ENCODE results near the gene YAE1. TPM values are rescaled to one million over a fixed set of nuclear protein-coding genes. Genes with fewer than 3 reads are reported as not detected.

YAE1 gene
- total RNA-seq, 1 experiment from 2014 or later: 21.9 TPM

DNA sequence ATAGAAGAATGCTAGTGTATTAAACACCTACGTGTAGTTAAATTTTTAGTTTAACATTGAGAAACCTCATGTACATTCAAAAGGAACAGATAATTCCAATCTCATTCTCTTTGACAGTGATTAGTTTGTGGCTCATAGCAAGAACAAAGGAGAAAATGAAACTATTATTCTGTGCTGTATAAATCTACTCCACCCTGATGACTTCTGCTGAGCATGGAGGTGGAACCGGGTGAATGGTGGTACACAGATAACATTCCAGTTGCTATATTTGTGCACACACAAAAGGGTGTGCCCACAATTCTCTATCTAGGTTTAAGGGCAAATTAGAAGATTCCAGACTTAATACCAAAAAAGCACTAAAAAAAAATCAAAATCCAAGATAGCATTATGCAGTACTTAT lies 40.1 kb downstream of the YAE1 start:
- DNase-seq (ENCODE audit: low spot score): no peak
- H3K4me1 Mint-ChIP-seq: peaks cover 17% of the 10 kb centered on the region
- H3K36me3 Mint-ChIP-seq: no peaks in the 10 kb centered on the region
- H3K27ac Mint-ChIP-seq: no peak overlapping the region
- H3K4me3 Mint-ChIP-seq: no peak overlapping the region
- H3K9me3 Mint-ChIP-seq: peaks cover 14% of the 10 kb centered on the region
- ATAC-seq: no peak
- ChIA-PET CTCF (no interaction called here), POLR2A (interaction anchor here (0.7 kb wide), 1 partner anchor 129 kb away, joined by 3 read pairs; no protein-coding TSS in a partner anchor)
- H3K27me3 Mint-ChIP-seq (ENCODE audit: low read depth): peaks cover 30% of the 10 kb centered on the region
- TF ChIP-seq, protein P1, sequence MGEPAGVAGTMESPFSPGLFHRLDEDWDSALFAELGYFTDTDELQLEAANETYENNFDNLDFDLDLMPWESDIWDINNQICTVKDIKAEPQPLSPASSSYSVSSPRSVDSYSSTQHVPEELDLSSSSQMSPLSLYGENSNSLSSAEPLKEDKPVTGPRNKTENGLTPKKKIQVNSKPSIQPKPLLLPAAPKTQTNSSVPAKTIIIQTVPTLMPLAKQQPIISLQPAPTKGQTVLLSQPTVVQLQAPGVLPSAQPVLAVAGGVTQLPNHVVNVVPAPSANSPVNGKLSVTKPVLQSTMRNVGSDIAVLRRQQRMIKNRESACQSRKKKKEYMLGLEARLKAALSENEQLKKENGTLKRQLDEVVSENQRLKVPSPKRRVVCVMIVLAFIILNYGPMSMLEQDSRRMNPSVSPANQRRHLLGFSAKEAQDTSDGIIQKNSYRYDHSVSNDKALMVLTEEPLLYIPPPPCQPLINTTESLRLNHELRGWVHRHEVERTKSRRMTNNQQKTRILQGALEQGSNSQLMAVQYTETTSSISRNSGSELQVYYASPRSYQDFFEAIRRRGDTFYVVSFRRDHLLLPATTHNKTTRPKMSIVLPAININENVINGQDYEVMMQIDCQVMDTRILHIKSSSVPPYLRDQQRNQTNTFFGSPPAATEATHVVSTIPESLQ (CRISPR knock-in tag; IDR thresholded peaks at IDR 0.05): no peak
- TF ChIP-seq SP1 (CRISPR knock-in tag; conservative IDR thresholded peaks at IDR 0.05): no peak
- TF ChIP-seq, protein P2, sequence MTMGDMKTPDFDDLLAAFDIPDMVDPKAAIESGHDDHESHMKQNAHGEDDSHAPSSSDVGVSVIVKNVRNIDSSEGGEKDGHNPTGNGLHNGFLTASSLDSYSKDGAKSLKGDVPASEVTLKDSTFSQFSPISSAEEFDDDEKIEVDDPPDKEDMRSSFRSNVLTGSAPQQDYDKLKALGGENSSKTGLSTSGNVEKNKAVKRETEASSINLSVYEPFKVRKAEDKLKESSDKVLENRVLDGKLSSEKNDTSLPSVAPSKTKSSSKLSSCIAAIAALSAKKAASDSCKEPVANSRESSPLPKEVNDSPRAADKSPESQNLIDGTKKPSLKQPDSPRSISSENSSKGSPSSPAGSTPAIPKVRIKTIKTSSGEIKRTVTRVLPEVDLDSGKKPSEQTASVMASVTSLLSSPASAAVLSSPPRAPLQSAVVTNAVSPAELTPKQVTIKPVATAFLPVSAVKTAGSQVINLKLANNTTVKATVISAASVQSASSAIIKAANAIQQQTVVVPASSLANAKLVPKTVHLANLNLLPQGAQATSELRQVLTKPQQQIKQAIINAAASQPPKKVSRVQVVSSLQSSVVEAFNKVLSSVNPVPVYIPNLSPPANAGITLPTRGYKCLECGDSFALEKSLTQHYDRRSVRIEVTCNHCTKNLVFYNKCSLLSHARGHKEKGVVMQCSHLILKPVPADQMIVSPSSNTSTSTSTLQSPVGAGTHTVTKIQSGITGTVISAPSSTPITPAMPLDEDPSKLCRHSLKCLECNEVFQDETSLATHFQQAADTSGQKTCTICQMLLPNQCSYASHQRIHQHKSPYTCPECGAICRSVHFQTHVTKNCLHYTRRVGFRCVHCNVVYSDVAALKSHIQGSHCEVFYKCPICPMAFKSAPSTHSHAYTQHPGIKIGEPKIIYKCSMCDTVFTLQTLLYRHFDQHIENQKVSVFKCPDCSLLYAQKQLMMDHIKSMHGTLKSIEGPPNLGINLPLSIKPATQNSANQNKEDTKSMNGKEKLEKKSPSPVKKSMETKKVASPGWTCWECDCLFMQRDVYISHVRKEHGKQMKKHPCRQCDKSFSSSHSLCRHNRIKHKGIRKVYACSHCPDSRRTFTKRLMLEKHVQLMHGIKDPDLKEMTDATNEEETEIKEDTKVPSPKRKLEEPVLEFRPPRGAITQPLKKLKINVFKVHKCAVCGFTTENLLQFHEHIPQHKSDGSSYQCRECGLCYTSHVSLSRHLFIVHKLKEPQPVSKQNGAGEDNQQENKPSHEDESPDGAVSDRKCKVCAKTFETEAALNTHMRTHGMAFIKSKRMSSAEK (CRISPR knock-in tag; IDR thresholded peaks at IDR 0.05; ENCODE audit: borderline replicate concordance): no peak
- TF ChIP-seq SMAD4 (CRISPR knock-in tag; IDR thresholded peaks at IDR 0.05): no peak
- TF ChIP-seq, protein P3, sequence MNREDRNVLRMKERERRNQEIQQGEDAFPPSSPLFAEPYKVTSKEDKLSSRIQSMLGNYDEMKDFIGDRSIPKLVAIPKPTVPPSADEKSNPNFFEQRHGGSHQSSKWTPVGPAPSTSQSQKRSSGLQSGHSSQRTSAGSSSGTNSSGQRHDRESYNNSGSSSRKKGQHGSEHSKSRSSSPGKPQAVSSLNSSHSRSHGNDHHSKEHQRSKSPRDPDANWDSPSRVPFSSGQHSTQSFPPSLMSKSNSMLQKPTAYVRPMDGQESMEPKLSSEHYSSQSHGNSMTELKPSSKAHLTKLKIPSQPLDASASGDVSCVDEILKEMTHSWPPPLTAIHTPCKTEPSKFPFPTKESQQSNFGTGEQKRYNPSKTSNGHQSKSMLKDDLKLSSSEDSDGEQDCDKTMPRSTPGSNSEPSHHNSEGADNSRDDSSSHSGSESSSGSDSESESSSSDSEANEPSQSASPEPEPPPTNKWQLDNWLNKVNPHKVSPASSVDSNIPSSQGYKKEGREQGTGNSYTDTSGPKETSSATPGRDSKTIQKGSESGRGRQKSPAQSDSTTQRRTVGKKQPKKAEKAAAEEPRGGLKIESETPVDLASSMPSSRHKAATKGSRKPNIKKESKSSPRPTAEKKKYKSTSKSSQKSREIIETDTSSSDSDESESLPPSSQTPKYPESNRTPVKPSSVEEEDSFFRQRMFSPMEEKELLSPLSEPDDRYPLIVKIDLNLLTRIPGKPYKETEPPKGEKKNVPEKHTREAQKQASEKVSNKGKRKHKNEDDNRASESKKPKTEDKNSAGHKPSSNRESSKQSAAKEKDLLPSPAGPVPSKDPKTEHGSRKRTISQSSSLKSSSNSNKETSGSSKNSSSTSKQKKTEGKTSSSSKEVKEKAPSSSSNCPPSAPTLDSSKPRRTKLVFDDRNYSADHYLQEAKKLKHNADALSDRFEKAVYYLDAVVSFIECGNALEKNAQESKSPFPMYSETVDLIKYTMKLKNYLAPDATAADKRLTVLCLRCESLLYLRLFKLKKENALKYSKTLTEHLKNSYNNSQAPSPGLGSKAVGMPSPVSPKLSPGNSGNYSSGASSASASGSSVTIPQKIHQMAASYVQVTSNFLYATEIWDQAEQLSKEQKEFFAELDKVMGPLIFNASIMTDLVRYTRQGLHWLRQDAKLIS (CRISPR knock-in tag; IDR thresholded peaks at IDR 0.05; ENCODE audit: borderline replicate concordance): no peak
- TF ChIP-seq, protein P4, sequence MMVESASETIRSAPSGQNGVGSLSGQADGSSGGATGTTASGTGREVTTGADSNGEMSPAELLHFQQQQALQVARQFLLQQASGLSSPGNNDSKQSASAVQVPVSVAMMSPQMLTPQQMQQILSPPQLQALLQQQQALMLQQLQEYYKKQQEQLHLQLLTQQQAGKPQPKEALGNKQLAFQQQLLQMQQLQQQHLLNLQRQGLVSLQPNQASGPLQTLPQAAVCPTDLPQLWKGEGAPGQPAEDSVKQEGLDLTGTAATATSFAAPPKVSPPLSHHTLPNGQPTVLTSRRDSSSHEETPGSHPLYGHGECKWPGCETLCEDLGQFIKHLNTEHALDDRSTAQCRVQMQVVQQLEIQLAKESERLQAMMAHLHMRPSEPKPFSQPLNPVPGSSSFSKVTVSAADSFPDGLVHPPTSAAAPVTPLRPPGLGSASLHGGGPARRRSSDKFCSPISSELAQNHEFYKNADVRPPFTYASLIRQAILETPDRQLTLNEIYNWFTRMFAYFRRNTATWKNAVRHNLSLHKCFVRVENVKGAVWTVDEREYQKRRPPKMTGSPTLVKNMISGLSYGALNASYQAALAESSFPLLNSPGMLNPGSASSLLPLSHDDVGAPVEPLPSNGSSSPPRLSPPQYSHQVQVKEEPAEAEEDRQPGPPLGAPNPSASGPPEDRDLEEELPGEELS (CRISPR knock-in tag; IDR thresholded peaks at IDR 0.05): no peak
- no peak for TF ChIP-seq ZNF219 (CRISPR knock-in tag; IDR thresholded peaks at IDR 0.05; ENCODE audit: borderline replicate concordance)
- no peak for TF ChIP-seq RORB (CRISPR knock-in tag; IDR thresholded peaks at IDR 0.05)
- no peak for TF ChIP-seq NFATC4 (CRISPR knock-in tag; IDR thresholded peaks at IDR 0.05)
- no peak for TF ChIP-seq ELF4 (CRISPR knock-in tag; IDR thresholded peaks at IDR 0.05; ENCODE audit: low read depth)
- TF ChIP-seq, protein P5, sequence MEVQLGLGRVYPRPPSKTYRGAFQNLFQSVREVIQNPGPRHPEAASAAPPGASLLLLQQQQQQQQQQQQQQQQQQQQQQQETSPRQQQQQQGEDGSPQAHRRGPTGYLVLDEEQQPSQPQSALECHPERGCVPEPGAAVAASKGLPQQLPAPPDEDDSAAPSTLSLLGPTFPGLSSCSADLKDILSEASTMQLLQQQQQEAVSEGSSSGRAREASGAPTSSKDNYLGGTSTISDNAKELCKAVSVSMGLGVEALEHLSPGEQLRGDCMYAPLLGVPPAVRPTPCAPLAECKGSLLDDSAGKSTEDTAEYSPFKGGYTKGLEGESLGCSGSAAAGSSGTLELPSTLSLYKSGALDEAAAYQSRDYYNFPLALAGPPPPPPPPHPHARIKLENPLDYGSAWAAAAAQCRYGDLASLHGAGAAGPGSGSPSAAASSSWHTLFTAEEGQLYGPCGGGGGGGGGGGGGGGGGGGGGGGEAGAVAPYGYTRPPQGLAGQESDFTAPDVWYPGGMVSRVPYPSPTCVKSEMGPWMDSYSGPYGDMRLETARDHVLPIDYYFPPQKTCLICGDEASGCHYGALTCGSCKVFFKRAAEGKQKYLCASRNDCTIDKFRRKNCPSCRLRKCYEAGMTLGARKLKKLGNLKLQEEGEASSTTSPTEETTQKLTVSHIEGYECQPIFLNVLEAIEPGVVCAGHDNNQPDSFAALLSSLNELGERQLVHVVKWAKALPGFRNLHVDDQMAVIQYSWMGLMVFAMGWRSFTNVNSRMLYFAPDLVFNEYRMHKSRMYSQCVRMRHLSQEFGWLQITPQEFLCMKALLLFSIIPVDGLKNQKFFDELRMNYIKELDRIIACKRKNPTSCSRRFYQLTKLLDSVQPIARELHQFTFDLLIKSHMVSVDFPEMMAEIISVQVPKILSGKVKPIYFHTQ (CRISPR knock-in tag; IDR thresholded peaks at IDR 0.05): no peak
- no peak for TF ChIP-seq ETV6 (CRISPR knock-in tag; IDR thresholded peaks at IDR 0.05)
- no peak for TF ChIP-seq GABPB1 (CRISPR knock-in tag; IDR thresholded peaks at IDR 0.05)
- no peak for TF ChIP-seq PRRX2 (CRISPR knock-in tag; IDR thresholded peaks at IDR 0.05)
- TF ChIP-seq, protein P6, sequence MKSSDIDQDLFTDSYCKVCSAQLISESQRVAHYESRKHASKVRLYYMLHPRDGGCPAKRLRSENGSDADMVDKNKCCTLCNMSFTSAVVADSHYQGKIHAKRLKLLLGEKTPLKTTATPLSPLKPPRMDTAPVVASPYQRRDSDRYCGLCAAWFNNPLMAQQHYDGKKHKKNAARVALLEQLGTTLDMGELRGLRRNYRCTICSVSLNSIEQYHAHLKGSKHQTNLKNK (CRISPR knock-in tag; IDR thresholded peaks at IDR 0.05): no peak
- TF ChIP-seq RELA (CRISPR knock-in tag; IDR thresholded peaks at IDR 0.05; ENCODE audit: borderline replicate concordance): no peak
- TF ChIP-seq, protein P7, sequence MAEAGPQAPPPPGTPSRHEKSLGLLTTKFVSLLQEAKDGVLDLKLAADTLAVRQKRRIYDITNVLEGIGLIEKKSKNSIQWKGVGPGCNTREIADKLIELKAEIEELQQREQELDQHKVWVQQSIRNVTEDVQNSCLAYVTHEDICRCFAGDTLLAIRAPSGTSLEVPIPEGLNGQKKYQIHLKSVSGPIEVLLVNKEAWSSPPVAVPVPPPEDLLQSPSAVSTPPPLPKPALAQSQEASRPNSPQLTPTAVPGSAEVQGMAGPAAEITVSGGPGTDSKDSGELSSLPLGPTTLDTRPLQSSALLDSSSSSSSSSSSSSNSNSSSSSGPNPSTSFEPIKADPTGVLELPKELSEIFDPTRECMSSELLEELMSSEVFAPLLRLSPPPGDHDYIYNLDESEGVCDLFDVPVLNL (CRISPR knock-in tag; IDR thresholded peaks at IDR 0.05; ENCODE audit: borderline replicate concordance, low read depth): no peak
- no peak for TF ChIP-seq TCF7 (CRISPR knock-in tag; IDR thresholded peaks at IDR 0.05; ENCODE audit: low read depth)
- no peak for TF ChIP-seq HMGA2 (CRISPR knock-in tag; IDR thresholded peaks at IDR 0.05)

All from WTC11 (cell line).